Fibroblast of skin of abdomen (primary cell): Measurements from ENCODE around the gene NLGN1.
A peak's percentile ranks its signal among the peaks of the same experiment; 100 is the strongest.

Experiments
- DNase-seq: peaks from one replicate; pipeline ENCODE4 v3.0.0-alpha.2; 2013

The NLGN1 gene

GRCh38 chr3:174303907-174304560 lies 906.5 kb downstream of the NLGN1 start:
- no peak for DNase-seq

DNA sequence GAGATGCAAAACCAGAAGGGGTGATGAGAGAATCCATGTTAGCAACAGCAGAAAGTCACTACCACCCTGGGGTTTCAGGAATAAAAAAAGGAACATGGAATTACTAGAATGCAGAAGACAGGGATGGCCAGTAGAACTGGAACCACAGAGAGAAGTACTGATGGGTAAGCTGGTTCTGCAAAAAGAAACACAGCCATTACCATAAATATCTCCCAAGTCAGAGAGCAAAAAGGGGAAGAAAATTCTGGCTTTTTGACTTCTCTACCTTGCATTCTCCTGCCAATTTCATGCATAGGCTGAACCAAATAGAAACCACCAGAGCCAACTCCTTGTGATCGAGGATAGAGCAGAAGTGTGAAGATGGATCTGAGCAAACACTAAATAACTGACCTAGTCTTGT lies 911.2 kb downstream of the NLGN1 start:
- no peak for DNase-seq

GRCh38 chr3:174310475-174310983 lies 913.0 kb downstream of the NLGN1 start:
- no peak for DNase-seq

GRCh38 chr3:174315225-174315624 lies 917.7 kb downstream of the NLGN1 start:
- no peak for DNase-seq

DNA sequence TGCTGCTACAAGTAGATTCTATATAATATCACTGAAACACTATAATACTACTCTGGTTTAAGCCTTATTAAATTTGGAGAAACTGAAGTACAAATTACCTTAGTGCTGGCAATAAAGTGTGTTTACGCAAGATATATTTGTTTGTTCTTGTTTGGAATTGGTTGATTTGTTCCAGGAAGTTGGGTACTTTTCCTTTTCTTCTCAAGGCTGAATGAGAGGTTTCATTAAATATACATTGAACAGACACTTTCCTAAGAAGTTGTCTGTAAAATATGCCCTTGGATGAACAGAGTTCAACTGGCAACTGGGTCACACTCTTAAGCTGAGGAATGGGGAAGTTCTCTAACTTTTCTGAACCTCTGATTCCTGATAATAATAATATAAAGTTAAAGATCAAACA lies 919.5 kb downstream of the NLGN1 start:
- DNase-seq, result no peak

- DNase-seq, result peak; percentile 67
Measured at GRCh38 chr3:174318181-174318580, 920.6 kb downstream of the NLGN1 start.

GRCh38 chr3:174321548-174321947 lies 924.0 kb downstream of the NLGN1 start:
- DNase-seq, result no peak

GRCh38 chr3:174322789-174323188 lies 925.2 kb downstream of the NLGN1 start:
- no peak for DNase-seq

DNA sequence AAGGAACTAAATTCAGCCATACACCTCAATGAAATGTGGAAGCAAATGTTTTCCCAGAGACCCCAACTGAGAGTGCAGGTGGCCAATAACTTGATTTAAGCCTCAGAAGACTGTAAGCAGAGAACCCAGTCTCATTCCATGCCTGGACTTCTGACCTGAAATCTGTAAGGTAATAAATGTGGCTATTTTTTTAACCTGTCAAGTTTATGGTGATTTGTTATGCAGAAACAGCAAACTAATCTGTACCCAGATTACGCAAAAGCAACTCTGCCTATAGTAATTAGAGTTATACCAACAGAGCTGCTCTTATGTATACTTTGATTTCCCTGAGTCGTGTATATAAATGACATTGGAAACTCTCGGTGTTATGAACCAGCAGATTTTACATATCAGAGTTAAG lies 927.6 kb downstream of the NLGN1 start:
- DNase-seq, result no peak

DNA sequence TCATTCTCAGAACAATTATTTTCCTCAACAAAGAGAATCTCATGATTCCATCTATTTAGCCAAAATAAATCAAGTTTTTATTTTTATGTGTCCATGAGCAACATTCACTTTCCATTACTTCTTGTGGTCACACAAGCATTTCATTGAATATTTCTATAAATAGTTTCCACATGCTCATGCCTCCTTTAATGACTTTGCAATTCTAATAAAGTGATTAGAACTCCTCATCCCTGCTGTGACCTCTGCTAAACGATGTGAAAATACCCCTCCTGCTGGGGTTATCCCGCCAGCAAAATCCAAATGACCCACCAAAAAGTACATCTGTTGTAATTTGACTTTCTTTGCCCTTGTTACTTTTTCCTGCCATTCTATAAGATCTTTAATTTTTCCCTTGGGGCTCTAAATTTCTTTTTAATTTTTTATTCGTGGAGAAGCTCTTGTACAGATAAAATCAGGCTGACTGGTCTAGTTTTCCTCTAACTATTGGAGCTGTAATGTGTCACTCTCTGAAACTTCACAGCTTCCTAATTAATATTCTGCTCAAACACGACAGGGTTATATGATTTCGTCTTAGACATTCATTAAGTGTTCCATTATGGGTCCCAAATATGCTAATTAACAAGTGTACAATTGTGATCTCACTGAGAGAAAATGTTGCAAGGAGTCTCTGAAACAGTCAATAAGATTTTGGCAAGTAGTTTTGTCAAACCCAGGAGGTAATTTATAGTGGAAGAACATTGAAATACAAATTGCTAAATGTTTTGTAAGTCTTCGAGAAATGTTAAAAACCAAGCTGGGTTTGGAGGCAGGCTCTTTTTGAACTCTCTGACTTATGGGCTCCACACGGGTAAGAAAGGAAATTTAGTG lies 928.5 kb downstream of the NLGN1 start:
- peak; percentile 85 for DNase-seq

GRCh38 chr3:174329321-174329720 lies 931.8 kb downstream of the NLGN1 start:
- peak; percentile 92 for DNase-seq

GRCh38 chr3:174330303-174330702 lies 932.8 kb downstream of the NLGN1 start:
- DNase-seq, result peak; percentile 98

- DNase-seq, result no peak
Measured at GRCh38 chr3:174331095-174331800, 933.7 kb downstream of the NLGN1 start.

GRCh38 chr3:174332391-174332790 lies 934.8 kb downstream of the NLGN1 start:
- DNase-seq, result no peak

DNA sequence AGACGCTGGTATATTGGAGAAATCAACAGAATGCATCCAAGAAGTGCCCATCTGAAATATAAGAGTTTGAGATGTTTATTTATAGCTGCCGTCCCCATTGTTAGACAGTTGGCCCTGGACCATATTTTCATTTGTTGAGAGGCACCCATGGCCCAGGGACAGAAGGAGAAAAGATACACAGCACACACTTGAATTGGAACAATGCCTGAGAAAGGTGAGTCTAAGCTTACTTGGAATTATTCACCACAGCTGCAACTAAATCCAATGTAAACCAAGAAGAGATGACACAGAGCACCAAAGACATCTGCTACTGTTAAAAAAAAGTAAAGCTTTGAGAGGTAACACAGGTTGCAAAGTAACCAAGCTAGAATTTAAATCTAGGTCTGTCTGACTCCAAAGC lies 936.1 kb downstream of the NLGN1 start:
- DNase-seq, result no peak

DNA sequence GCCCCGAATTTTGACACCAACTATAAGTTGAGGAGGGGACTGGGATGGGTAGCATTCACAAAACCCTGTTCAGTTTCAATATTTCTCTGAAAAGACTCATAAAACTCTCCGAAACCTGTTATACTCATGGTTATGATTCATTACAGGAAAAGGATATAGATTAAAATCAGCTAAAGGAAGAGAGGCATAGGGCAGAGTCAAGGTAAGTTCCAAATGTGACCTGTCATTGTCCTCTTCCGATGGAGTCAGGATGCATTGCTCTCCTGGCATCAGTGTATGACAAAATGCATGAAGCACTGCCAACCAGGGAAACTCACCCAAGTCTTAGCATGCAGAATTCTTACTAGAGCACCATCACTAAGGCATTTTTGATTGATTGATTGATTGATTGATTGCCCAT lies 936.6 kb downstream of the NLGN1 start:
- no peak for DNase-seq

DNA sequence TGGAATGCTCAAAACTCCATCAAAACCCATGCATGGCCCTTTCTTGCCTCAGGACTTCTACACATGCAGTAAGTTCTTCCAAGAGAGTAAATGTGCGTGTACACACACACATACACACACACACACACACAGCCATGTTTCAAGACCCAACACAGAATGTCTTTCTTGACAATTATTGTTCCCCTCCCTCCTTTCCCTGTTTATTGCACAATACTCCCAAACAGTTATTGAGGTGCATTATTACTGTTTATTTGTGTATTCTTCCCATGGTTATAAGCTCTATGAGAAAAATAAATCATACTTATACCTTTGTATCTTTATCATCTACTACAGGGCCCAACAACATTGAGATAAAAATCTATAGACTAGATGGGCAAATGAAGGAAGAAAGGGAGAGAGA lies 937.8 kb downstream of the NLGN1 start:
- DNase-seq, result no peak

- DNase-seq, result no peak
Measured at GRCh38 chr3:174335910-174336309, 938.4 kb downstream of the NLGN1 start.
